ENCODE data around the gene LMF1.

LMF1 gene

DNA sequence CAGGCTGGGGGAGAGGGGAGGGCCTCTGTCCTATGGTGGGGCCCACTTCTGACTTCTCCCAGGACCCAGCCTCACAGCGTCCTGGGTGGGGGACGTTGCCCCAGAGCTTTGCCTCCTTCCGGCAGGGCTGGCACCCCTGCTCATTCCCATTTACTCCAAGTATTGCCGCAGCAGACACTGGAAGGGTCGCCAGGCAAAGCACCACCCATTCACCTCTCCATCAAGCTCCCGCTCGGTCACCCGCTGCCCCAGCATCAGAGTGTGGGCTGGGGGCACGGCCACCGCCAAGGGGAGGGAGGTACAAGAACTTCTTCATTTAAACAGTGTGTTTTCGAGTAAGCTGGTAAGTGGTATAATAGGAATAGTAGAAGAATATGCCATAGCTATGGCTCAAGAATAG, 117.5 kb downstream of the LMF1 start:
- no peak overlapping the region for H3K27ac ChIP-seq
- peaks cover 30% of the 10 kb centered on the region for H3K9me3 ChIP-seq (ENCODE audit: severe bottlenecking)
- no peak overlapping the region for H3K4me3 ChIP-seq (ENCODE audit: low read depth, low read length)
- no peaks in the 10 kb centered on the region for H3K36me3 ChIP-seq
- no peak for TF ChIP-seq CTCF (IDR thresholded peaks at IDR 0.05; ENCODE audit: low read depth, low read length)
- no peaks in the 10 kb centered on the region for H3K27me3 ChIP-seq (ENCODE audit: insufficient read depth, low read depth, severe bottlenecking)
- no peak for DNase-seq

DNA sequence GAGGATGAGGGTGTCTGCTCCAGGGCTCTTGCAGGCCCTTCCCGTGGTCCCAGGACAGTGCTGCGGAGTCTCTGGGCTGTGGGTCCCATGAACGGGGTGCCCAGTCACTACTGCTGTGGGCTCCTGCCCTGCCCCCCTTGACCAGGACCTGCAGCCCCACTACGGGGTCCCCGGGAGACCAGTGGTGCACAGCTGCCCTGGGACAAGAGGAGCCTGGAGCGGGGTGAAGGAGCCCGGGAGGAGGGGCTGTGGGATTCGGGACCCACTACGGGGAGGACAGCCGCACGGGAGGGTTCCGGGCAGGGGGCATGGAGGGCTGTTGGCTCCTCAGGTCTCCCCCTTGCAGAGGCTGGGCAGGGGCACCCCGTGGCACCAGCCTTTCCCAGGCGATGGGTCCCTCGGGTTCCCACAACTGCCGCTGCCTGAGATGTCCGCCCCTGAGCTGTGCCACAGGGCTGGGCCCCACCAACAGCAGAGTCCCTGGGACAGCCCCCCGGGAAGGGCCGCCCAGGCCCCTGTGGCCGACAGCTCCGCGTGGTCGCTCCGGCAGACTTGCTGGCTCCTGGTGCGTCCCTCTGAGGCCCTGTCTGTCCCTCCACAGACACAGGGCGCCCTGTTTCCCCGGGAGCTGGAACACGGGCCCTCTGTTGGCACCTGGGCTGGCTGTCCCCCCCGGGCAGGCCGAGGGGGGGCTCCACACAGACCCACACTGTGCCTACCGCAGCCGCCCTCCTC, 118.2 kb downstream of the LMF1 start:
- no peak for DNase-seq
- Histone ChIP-seq H3K27me3 (ENCODE audit: insufficient read depth, low read depth, severe bottlenecking) (no peaks in the 10 kb centered on the region), H3K27ac (no peak overlapping the region), H3K36me3 (no peaks in the 10 kb centered on the region), H3K4me3 (ENCODE audit: low read depth, low read length) (no peak overlapping the region), H3K9me3 (ENCODE audit: severe bottlenecking) (peaks cover 30% of the 10 kb centered on the region)
- TF ChIP-seq CTCF (IDR thresholded peaks at IDR 0.05; ENCODE audit: low read depth, low read length): no peak

DNA sequence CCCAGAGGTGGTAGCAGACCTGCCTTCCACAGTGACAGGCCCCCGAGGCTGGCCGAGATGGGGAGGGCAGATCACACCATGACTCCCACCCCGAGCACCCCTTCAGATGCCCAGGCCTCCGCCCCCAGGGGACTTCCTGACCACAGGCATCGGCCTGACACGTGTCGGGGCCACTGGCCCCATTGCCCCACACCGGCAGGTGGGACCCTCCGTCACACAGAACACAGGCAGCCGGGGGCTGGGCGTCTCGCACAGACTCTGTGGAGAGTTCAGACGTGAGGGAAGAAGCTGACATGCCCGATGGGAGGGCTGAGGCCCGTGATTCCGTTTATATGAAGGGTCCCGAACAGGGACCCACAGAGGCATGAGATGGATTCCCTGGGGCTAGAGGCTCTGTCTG, 118.9 kb downstream of the LMF1 start:
- Histone ChIP-seq H3K36me3 (no peaks in the 10 kb centered on the region), H3K9me3 (ENCODE audit: severe bottlenecking) (peaks cover 28% of the 10 kb centered on the region), H3K27me3 (ENCODE audit: insufficient read depth, low read depth, severe bottlenecking) (no peaks in the 10 kb centered on the region), H3K27ac (no peak overlapping the region), H3K4me3 (ENCODE audit: low read depth, low read length) (no peak overlapping the region)
- no peak for DNase-seq
- TF ChIP-seq CTCF (IDR thresholded peaks at IDR 0.05; ENCODE audit: low read depth, low read length): no peak

GRCh38 chr16:851209-851810, 119.5 kb downstream of the LMF1 start:
- H3K27me3 ChIP-seq (ENCODE audit: insufficient read depth, low read depth, severe bottlenecking): no peaks in the 10 kb centered on the region
- peaks cover 25% of the 10 kb centered on the region for H3K9me3 ChIP-seq (ENCODE audit: severe bottlenecking)
- H3K4me3 ChIP-seq (ENCODE audit: low read depth, low read length): no peak overlapping the region
- no peak for TF ChIP-seq CTCF (IDR thresholded peaks at IDR 0.05; ENCODE audit: low read depth, low read length)
- H3K36me3 ChIP-seq: no peaks in the 10 kb centered on the region
- DNase-seq: no peak
- no peak overlapping the region for H3K27ac ChIP-seq

DNA sequence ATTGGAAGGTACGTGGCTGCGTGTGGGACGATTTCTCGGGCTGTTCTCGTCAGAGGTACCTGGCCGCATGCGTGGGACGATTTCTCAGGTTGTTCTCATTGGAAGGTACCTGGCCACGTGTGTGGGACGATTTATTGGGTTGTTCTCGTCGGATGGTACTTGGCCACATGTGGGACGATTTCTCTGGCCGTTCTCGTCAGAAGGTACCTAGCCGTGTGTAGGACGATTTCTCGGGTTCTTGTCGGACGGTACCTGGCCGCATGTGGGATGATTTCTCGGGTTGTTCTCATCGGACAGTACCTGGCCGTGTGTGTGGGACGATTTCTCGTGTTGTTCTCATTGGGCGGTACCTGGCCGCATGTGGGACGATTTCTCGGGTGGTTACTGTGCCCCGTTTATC, 120.1 kb downstream of the LMF1 start:
- DNase-seq: no peak
- no peak for TF ChIP-seq CTCF (IDR thresholded peaks at IDR 0.05; ENCODE audit: low read depth, low read length)
- Histone ChIP-seq H3K27me3 (ENCODE audit: insufficient read depth, low read depth, severe bottlenecking) (no peaks in the 10 kb centered on the region), H3K27ac (no peak overlapping the region), H3K36me3 (no peaks in the 10 kb centered on the region), H3K9me3 (ENCODE audit: severe bottlenecking) (peaks cover 25% of the 10 kb centered on the region), H3K4me3 (ENCODE audit: low read depth, low read length) (no peak overlapping the region)
